HL-60 (cell line): ENCODE measurements around the gene ABCA1.

Experiments used
- DNase-seq, 2 experiments: peaks; one replicate each; pipeline ENCODE4 v3.0.0-alpha.2; 2010 to 2020; ENCODE audit warnings: low read depth in 1 of 2, low spot score in 1 of 2
- H3K27ac ChIP-seq: fragments of 250-450 bp; sonication (Bioruptor Pico); replicated peaks from 2 replicates; pipeline ENCODE4 v1.5.1; 2020; ENCODE audit warnings: mild to moderate bottlenecking, moderate library complexity
- H3K27me3 ChIP-seq: fragments of 250-450 bp; sonication (Bioruptor Pico); 2 replicates; pipeline ENCODE4 v1.5.1; 2021; ENCODE audit warnings: mild to moderate bottlenecking, moderate library complexity; ENCODE audit not compliant: insufficient read depth, poor library complexity, severe bottlenecking
- H3K4me3 ChIP-seq: replicated peaks from 2 replicates; pipeline ENCODE4 v1.5.1; 2011; ENCODE audit warnings: mild to moderate bottlenecking, control low read depth, low read length; ENCODE audit not compliant: insufficient read depth
- GABPA ChIP-seq: IDR thresholded peaks from 2 replicates; pipeline ENCODE4 v1.6.1; 2012; ENCODE audit warnings: low read depth
- POLR2AphosphoS5 ChIP-seq: IDR thresholded peaks from 2 replicates; pipeline ENCODE4 v1.6.1; 2012; ENCODE audit warnings: low read depth
- SPI1 ChIP-seq: IDR thresholded peaks from 2 replicates; pipeline ENCODE4 v1.6.1; 2012; ENCODE audit warnings: low read depth, mild to moderate bottlenecking, borderline replicate concordance
- TF ChIP-seq, protein P1 (sequence below): IDR thresholded peaks from one replicate; pipeline ENCODE4 v1.5.1; 2011; ENCODE audit warnings: low read length, control low read depth, inconsistent platforms; ENCODE audit not compliant: insufficient read depth
- TF ChIP-seq, protein P2 (sequence below): IDR thresholded peaks from 2 replicates; pipeline ENCODE4 v1.6.1; 2012; ENCODE audit warnings: low read depth; ENCODE audit not compliant: insufficient replicate concordance

Gene ABCA1

DNA sequence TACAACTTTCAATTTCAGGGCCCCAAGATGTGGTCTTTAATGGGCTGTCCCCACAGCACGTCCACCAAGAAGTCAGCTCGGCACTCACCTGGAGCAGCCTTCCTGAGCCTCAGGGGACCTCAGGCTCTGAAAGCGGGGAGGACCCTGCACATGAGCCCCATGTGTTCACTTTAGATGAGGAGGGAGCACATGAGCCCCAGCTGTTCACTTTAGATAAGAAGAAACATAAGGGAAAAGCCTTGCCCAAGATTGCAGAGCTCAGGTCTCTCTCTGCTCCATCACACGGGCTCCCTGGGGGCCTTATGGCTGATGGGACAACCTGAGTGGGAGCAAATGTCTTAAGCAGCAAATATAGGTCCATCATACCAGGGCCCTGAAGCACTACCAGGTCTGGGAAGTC is 107.6 kb downstream of the ABCA1 start:
- TF ChIP-seq, protein P1, sequence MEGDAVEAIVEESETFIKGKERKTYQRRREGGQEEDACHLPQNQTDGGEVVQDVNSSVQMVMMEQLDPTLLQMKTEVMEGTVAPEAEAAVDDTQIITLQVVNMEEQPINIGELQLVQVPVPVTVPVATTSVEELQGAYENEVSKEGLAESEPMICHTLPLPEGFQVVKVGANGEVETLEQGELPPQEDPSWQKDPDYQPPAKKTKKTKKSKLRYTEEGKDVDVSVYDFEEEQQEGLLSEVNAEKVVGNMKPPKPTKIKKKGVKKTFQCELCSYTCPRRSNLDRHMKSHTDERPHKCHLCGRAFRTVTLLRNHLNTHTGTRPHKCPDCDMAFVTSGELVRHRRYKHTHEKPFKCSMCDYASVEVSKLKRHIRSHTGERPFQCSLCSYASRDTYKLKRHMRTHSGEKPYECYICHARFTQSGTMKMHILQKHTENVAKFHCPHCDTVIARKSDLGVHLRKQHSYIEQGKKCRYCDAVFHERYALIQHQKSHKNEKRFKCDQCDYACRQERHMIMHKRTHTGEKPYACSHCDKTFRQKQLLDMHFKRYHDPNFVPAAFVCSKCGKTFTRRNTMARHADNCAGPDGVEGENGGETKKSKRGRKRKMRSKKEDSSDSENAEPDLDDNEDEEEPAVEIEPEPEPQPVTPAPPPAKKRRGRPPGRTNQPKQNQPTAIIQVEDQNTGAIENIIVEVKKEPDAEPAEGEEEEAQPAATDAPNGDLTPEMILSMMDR: no peak
- TF ChIP-seq SPI1 (no peak), GABPA (no peak), POLR2AphosphoS5 (no peak)
- TF ChIP-seq, protein P2, sequence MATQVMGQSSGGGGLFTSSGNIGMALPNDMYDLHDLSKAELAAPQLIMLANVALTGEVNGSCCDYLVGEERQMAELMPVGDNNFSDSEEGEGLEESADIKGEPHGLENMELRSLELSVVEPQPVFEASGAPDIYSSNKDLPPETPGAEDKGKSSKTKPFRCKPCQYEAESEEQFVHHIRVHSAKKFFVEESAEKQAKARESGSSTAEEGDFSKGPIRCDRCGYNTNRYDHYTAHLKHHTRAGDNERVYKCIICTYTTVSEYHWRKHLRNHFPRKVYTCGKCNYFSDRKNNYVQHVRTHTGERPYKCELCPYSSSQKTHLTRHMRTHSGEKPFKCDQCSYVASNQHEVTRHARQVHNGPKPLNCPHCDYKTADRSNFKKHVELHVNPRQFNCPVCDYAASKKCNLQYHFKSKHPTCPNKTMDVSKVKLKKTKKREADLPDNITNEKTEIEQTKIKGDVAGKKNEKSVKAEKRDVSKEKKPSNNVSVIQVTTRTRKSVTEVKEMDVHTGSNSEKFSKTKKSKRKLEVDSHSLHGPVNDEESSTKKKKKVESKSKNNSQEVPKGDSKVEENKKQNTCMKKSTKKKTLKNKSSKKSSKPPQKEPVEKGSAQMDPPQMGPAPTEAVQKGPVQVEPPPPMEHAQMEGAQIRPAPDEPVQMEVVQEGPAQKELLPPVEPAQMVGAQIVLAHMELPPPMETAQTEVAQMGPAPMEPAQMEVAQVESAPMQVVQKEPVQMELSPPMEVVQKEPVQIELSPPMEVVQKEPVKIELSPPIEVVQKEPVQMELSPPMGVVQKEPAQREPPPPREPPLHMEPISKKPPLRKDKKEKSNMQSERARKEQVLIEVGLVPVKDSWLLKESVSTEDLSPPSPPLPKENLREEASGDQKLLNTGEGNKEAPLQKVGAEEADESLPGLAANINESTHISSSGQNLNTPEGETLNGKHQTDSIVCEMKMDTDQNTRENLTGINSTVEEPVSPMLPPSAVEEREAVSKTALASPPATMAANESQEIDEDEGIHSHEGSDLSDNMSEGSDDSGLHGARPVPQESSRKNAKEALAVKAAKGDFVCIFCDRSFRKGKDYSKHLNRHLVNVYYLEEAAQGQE: no peak
- DNase-seq: no peak
- no peak overlapping the region for H3K27ac ChIP-seq
- H3K27me3 ChIP-seq: no peaks in the 10 kb centered on the region
- H3K4me3 ChIP-seq: no peak overlapping the region

DNA sequence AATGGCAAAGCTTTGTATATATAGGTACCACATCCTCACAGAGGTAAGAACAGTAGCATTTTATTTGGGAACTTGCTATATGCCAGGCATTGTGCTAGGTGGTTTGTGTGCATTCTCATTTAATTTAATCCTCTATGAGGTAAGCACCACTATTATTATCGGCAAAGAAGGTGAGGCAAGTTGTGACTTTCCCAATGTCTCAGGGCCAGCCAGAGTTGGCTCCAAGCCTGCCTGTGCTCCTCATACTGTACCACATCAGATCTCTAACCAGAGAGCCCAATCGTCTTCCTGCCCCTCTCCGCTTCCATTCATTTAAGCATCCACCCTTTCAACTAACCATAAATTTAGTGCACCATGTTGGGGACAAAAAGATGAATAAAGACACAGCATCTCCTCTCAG is 108.9 kb downstream of the ABCA1 start:
- no peak for DNase-seq

DNA sequence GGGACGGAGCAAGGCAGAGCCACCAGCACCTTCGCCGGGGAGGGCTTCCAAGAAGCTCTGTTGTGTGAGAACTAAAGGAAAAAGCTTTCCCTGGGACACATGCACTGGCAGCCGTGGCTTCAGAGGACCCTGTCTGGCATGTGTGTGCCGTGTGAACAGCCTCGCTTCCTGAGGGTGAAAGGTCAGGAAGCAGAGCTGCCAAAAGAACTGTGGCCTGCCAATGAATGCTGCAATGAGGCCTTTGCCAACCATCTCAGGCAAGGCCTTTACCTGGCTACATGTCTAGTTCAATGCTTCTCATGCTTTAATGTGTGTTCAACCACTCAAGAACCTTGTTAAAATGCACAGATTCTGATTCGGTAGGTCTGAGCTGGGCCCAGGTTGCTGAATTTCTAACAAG is 110.5 kb downstream of the ABCA1 start:
- H3K4me3 ChIP-seq: no peak overlapping the region
- DNase-seq: no peak
- TF ChIP-seq, protein P2: no peak
- TF ChIP-seq POLR2AphosphoS5 (no peak), GABPA (no peak), SPI1 (no peak)
- TF ChIP-seq, protein P1: no peak
- H3K27me3 ChIP-seq: no peaks in the 10 kb centered on the region
- no peak overlapping the region for H3K27ac ChIP-seq

More for the DNA sequence above, 108.9 kb downstream of the ABCA1 start:
- no peak overlapping the region for H3K27ac ChIP-seq
- no peak overlapping the region for H3K4me3 ChIP-seq
- H3K27me3 ChIP-seq: no peaks in the 10 kb centered on the region
- TF ChIP-seq POLR2AphosphoS5 (no peak), GABPA (no peak), SPI1 (no peak)
- TF ChIP-seq, protein P2: no peak
- TF ChIP-seq, protein P1: no peak
